Middle frontal gyrus (tissue), 1 donor: ENCODE results near the gene FYB1.
"Not testable (repeated sequence)": the region's sequence is repeated elsewhere in the genome, so short reads cannot be mapped to it uniquely, and the experiment has no call there.

ENCODE experiments used
- DNase-seq: peaks from one replicate; pipeline ENCODE4 v3.0.0-alpha.2; 2015; ENCODE audit warnings: low spot score; ENCODE audit errors: extremely low spot score

FYB1 gene

GRCh38 chr5:39219437-39219836 lies at the start of gene FYB1:
Gene FYB1 (minus strand): TSS chr5:39219563. CDS start chr5:39202960, 16,603 bp downstream.
- no peak for DNase-seq

GRCh38 chr5:39267186-39267585 lies 47.8 kb upstream of the FYB1 start:
- DNase-seq, result no peak

GRCh38 chr5:39266442-39266841 lies 47.1 kb upstream of the FYB1 start:
- DNase-seq, result no peak

- DNase-seq, result no peak
These were observed 45.2 kb upstream of the FYB1 start for GRCh38 chr5:39264528-39264927.

GRCh38 chr5:39262981-39263380 lies 43.6 kb upstream of the FYB1 start:
- DNase-seq, result no peak

GRCh38 chr5:39260095-39260494 lies 40.7 kb upstream of the FYB1 start:
- DNase-seq, result no peak

GRCh38 chr5:39257554-39257953 lies 38.2 kb upstream of the FYB1 start:
- no peak for DNase-seq

- no peak for DNase-seq
These were observed 37.3 kb upstream of the FYB1 start for GRCh38 chr5:39256477-39257235.

- no peak for DNase-seq
These were observed 36.0 kb upstream of the FYB1 start for GRCh38 chr5:39255406-39255805.

GRCh38 chr5:39254671-39255070 lies 35.3 kb upstream of the FYB1 start:
- no peak for DNase-seq

- no peak for DNase-seq
These were observed 33.8 kb upstream of the FYB1 start for GRCh38 chr5:39253196-39253595.

- DNase-seq, result no peak
These were observed 30.4 kb upstream of the FYB1 start for GRCh38 chr5:39249564-39250274.

GRCh38 chr5:39249069-39249468 lies 29.7 kb upstream of the FYB1 start:
- no peak for DNase-seq

- DNase-seq, result no peak
These were observed 21.4 kb upstream of the FYB1 start for GRCh38 chr5:39240750-39241149.

GRCh38 chr5:39238366-39239105 lies 19.2 kb upstream of the FYB1 start:
- DNase-seq, result no peak

GRCh38 chr5:39236718-39237117 lies 17.4 kb upstream of the FYB1 start:
- no peak for DNase-seq

GRCh38 chr5:39235648-39236047 lies 16.3 kb upstream of the FYB1 start:
- DNase-seq, result no peak

GRCh38 chr5:39234494-39234893 lies 15.1 kb upstream of the FYB1 start:
- DNase-seq, result not testable (repeated sequence)

- DNase-seq, result no peak
These were observed 14.4 kb upstream of the FYB1 start for GRCh38 chr5:39233783-39234182.

- DNase-seq, result no peak
These were observed 12.6 kb upstream of the FYB1 start for GRCh38 chr5:39231705-39232525.

- no peak for DNase-seq
These were observed 9.2 kb upstream of the FYB1 start for GRCh38 chr5:39228596-39228995.
